Measurements from ENCODE around the gene LRRC27.
"Not testable (repeated sequence)": the region's sequence is repeated elsewhere in the genome, so short reads cannot be mapped to it uniquely, and the experiment has no call there.

The LRRC27 gene

DNA sequence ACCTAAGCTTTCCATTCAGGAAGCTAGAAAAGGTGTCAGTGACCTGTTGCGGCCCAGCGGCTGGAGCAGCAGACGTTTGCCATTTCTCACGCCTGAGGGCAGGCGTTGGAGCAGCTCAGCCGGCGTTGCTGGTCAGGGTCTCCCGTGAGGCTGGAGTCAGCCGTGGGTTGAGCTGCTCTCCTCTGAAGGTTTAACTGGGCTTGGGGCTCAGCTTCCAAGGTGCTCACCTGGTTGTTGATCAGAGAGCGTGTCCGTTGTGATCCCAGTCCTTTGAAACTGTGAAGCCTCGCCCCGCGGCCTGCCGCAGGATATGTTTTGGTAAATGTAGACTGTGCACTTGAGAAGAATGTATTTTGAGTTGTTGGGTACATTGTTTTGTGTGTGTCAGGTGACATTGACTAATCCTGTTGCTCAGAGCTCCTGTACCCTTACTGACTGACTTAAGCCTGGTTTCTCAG is 44.4 kb downstream of the LRRC27 start:
- no peak for DNase-seq

DNA sequence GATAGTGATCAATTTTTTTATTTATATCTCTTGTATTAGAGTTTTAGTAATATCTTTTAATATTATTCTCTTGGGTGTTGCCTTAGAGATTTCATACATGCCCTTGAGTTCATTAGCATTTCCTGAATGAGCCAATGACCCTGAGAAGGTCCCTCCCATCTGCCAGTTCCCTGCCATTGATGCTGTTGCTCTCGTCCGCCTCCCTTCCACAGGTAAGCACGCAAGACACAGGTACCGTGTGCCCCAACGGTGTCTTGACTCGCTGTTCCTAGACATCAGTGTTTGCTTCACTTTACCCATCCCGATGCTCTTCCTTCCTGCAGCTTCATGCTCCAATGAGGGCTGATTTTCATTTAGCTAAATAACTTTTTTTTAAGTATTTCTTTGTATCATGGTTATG is 45.3 kb downstream of the LRRC27 start:
- no peak for DNase-seq

DNA sequence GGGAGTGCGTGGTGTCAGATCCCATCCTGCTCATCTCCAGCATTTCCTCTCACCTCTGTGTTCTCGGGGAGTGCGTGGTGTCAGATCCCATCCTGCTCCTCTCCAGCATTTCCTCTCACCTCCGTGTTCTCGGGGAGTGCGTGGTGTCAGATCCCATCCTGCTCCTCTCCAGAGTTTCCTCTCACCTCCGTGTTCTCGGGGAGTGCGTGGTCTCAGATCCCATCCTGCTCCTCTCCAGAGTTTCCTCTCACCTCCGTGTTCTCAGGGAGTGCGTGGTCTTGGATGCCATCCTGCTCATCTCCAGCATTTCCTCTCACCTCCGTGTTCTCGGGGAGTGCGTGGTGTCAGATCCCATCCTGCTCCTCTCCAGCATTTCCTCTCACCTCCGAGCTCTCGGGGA is 47.0 kb downstream of the LRRC27 start:
- DNase-seq: not testable (repeated sequence)

- not testable (repeated sequence) for DNase-seq
Measured at GRCh38 chr10:132380986-132381385, 49.0 kb downstream of the LRRC27 start.

DNA sequence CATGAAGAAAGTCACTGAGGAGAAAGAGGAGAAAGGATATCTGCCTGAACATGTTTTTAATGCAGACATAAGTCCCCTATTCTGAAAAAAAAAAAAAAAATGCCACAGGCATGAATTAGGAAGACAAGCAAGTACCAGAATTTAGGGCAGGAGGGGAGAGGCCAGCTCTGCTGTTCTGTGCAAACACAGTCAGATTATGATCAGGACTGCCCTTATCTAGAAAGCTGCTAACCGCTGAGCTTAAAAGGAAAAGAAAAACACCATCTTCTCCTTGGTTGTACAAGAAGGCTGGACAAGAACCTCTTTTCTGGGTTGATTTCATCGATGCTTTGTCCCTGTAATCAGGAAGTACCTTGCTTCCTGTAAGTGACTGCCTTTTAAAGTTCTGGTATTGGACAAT is 49.7 kb downstream of the LRRC27 start:
- no peak for DNase-seq

DNA sequence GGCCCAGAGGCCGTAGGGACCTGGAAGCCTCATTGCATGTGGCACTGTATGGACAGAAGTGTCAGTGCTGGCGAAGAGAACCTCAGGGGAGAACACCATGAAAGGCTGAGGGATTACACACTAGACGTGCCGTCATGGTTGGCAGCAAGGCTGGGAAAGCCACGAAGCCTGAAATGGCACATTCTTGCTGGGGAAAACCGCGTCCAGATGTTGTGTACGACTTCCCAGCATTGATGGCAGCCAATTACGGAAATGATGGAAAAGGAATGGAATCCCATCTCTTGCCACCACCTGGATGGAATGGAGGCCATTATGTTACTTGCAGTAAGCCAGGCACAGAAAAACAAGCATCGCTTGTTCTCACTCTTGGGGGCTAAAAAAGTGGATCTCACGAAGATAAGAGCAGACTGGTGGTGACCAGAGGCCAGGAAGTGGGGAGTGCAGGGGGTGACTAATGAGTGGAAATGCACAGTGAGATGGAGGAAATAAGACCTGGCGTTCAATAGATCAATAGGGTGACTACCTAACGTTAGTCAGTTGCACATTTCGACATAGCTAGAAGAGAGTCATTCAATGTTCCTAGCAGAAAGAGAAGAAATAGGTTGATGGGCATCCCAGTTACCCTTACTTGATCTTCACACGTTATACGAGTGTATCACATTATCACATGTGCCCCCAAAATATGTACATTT is 50.4 kb downstream of the LRRC27 start:
- DNase-seq: no peak

- no peak for DNase-seq
Measured at GRCh38 chr10:132383101-132383500, 51.1 kb downstream of the LRRC27 start.

DNA sequence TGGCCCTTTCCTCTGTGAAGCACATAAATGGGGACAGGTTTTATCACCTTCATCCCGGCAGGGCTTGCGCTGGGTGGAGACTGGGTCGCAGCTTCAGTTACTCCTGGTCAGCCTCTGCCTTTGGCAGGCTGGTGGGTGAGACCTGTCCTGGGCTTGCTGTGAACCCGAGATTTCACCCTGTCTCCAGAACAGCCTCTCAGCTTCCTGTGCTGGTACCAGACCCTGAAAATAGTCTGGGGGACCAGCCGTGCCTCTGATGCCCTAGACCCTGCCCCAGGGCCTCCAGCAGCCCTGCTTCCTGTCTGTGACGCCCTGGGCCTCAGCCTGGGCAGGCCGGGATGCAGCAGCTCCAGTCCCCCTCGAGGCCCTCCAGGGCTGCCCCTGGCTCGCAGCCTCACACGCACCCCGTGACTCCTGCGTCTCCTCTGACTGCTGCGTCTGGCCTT is 51.8 kb downstream of the LRRC27 start:
- no peak for DNase-seq

DNA sequence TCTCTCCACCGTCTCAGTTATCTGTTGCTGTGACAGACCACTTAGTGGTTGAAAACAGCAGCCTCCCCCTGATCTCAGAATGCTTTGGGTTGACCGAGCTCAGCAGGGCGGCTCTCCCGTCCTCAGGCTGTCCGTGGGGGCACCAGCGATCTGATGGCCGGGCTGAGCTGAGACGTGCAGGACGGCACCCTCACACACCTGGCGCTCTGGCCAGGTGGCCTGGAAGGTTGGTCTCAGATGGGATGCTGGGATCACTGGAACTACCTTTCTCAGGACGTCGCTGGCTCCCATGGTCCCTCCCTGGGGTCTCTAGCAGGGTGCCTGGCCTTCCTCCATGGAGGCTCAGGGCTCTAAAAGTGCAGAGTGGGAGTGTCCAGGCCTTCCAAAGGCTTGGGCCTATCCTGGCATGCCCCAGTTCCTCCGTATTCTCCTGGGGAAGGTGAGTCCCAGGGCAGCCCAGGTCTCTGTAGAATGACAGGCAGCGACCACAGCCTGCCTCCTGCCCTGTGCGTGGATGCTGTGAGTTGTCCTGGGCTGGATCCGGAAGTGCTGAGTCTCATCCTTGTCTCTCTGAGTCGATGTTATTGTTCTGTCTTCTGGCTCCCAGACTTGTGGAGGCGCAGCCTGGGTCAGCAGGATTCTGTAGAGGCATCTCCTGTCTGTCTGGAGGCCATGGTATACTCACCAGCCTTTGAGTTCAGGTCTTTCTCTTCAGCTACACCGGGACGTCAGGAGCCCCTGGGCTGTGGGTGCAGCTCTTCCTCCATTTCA is 52.8 kb downstream of the LRRC27 start:
- DNase-seq: no peak

DNA sequence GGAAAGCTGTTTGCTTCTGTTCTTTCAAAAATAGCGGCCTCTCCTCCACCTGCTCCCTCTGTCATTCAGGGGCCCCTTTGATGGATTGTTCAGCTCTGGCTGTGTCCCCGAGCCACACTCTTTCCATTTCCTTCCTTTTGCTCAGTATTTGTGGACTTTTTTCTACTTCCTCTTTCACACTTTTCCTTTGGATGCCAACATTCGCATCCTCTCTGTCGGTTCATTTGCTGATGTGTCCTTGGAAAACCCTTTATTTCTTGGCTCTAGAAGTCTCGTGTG is 53.3 kb downstream of the LRRC27 start:
- DNase-seq: no peak

GRCh38 chr10:132385721-132386418 is 53.9 kb downstream of the LRRC27 start:
- DNase-seq: no peak

- no peak for DNase-seq
Measured at GRCh38 chr10:132386419-132386831, 54.4 kb downstream of the LRRC27 start.

DNA sequence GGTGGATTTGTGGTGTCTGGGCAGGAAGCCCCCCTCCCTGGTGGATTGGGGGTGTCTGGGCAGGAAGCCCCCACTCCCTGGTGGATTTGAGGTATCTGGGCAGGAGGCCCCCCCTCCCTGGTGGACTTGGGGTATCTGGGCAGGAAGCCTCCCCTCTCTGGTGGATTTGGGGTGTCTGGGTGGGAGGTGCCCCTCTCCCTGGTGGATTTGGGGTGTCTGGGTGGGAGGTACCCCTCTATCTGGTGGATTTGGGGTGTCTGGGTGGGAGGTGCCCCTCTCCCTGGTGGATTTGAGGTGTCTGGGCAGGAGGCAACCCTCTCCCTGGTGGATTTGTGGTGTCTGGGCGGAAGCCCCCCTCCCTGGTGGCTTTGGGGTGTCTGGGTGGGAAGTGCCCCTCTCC is 54.9 kb downstream of the LRRC27 start:
- DNase-seq: not testable (repeated sequence)

DNA sequence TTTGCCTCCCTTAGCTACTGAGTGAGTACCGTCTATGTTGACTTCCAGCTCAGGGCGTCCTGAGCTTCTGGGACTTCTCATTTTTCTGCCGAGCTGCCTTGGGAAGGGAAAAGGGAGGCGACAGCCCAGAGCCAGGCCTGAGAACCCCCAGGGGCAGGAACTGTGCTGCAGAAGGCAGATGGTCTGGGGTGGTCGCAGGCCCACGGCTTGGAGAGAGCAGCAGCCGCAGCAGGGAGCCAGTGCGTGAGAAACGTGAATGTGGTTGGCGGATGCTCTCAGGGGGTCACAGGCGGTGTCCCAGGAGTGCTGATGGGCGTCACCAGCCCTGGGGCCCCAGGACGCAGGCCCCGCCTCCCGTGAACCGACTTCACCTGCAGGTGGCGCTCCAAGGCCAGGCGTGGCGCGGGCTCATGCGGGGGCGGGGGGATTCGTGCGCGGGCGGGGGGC is 55.8 kb downstream of the LRRC27 start:
- no peak for DNase-seq

DNA sequence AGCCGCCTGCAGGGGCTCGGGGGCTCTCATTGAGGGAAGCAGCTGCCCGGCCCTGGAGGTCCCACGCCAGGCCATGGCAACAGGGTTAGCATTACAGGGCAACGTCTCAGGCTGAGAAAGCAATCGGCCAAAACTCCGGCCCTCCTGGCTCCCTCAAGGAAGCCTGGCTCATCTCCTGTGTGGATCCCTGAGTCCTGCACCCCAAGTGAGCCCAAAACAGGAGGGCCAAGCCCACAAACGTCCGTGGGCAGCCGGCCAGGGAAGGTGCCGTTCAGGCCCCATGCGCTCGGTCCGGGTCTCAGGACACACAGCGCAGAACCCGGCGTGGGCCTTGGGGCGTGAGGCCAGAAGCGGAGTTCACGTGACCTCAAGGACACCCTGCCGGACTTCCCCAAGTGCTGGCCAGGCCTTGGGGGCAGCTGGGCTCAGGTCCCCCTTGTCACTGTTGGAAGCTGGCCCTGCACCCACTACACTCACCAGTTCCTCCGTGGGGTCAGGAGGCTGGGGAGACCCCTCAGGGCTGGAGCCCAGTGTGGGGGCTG is 57.0 kb downstream of the LRRC27 start:
- DNase-seq: no peak

DNA sequence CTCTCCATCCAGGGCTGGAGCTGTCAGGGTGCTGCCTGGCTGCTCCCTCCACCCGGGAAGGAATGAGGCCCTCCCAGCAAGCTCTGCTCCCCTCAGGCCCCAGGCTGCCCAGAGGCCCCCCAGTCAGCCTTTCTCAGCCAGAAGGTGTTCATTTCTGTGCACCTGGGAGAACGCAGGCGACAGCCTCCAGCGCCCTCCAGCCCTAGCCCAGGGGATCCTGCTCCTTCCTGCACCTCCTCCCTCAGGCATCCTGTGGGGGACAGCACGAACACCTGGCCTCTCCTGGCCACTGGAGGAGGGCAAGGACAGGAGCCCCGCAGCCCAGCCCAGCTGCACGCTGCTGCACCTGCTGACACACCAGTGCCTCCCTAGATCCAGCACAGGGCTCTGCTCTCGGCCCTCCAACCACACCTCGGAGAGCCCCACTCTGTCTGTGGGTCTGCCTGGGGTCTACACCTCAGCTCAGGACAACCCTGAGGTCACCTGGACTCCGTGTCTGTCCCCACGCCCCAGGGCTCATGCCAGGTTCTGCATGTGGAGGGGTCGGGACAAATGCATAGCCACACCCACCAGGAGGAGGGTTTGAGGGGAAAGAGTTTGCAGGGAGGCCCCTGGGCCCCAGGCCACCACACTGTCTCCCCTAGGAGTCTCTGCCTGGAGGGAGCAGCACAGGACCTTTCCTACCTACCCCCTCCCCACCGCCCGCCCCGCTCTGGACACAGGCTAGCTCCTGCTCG is 57.6 kb downstream of the LRRC27 start:
- no peak for DNase-seq

- no peak for DNase-seq
Measured at GRCh38 chr10:132390170-132390920, 58.4 kb downstream of the LRRC27 start.

- DNase-seq: no peak
Measured at GRCh38 chr10:132390921-132391675, 59.1 kb downstream of the LRRC27 start.

- DNase-seq: no peak
Measured at GRCh38 chr10:132391676-132392020, 59.7 kb downstream of the LRRC27 start.

DNA sequence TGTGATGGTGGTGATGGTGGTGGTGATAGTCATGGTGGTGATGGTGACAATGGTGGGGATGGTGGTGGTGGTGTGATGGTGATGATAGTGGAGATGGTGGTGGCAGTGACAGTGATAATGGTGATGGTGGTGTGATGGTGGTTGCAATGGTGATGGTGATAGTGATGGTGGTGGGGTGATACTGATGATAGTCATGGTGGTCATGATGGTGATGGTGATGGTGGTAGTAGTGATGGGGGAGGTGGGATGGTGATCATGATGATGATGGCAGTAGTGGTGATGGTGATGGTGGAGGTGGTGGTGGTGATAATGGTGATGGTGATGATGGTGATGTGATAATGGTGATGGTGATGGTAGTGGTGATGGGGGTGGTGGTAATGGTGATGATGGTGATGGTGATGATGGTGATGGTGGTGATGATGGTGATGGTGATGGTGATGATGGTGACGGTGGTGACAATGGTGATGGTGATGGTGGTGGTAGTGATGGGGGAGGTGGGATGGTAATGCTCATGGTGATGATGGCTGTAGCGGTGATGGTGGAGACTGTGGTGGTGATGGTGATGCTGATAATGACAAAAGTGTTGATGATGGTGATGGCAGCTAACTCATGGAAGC is 60.3 kb downstream of the LRRC27 start:
- DNase-seq: no peak

Measured in NCI-H1048 (cell line).